Endodermal cell (in vitro differentiated cells): ENCODE measurements around the gene ZNF629. TPM values are rescaled to one million over a fixed set of nuclear protein-coding genes. Genes with fewer than 3 reads are reported as not detected.
A peak's percentile ranks its signal among the peaks of the same experiment; 100 is the strongest.

Experiments
- DNase-seq: peaks from one replicate; pipeline ENCODE4 v3.0.0-alpha.2; 2017
- H3K27ac ChIP-seq: 2 replicates; pipeline ENCODE4 v1.5.1; 2013; ENCODE audit warnings: mild to moderate bottlenecking, low read depth, low read length, moderate library complexity
- H3K27me3 ChIP-seq: 2 replicates; pipeline ENCODE4 v1.6.1; 2013; ENCODE audit warnings: mild to moderate bottlenecking, low read length, moderate library complexity; ENCODE audit not compliant: insufficient read depth, control insufficient read depth, poor library complexity, severe bottlenecking
- H3K36me3 ChIP-seq: 2 replicates; pipeline ENCODE4 v1.7.0; 2013; ENCODE audit warnings: mild to moderate bottlenecking, low read length, moderate library complexity; ENCODE audit not compliant: control insufficient read depth, insufficient read depth
- H3K4me1 ChIP-seq: one replicate; pipeline ENCODE4 v1.7.0; 2013; ENCODE audit warnings: low read length; ENCODE audit not compliant: control insufficient read depth, insufficient read depth
- H3K4me3 ChIP-seq: 2 replicates; pipeline ENCODE4 v1.5.1; 2013; ENCODE audit warnings: mild to moderate bottlenecking, low read length, moderate library complexity
- H3K9ac ChIP-seq: 2 replicates; pipeline ENCODE4 v1.6.1; 2013; ENCODE audit warnings: mild to moderate bottlenecking, low read length, moderate library complexity; ENCODE audit not compliant: poor library complexity, severe bottlenecking; ENCODE audit errors: extremely low read depth
- H3K9me3 ChIP-seq: 2 replicates; pipeline ENCODE4 v1.6.1; 2013; ENCODE audit warnings: mild to moderate bottlenecking, low read length, moderate library complexity; ENCODE audit not compliant: control insufficient read depth
- H3K27ac Mint-ChIP-seq: 2 replicates; pipeline ENCODE4 v1.8.0; 2020; ENCODE audit warnings: mixed read lengths
- H3K27me3 Mint-ChIP-seq: 2 replicates; pipeline ENCODE4 v1.8.0; 2021; ENCODE audit warnings: mild to moderate bottlenecking, mixed read lengths; ENCODE audit not compliant: insufficient read depth
- H3K36me3 Mint-ChIP-seq: 2 replicates; pipeline ENCODE4 v1.8.0; 2020; ENCODE audit warnings: low read depth, mixed read lengths
- H3K4me1 Mint-ChIP-seq: 2 replicates; pipeline ENCODE4 v1.8.0; 2020; ENCODE audit warnings: mixed read lengths
- H3K4me3 Mint-ChIP-seq: 2 replicates; pipeline ENCODE4 v1.8.0; 2020; ENCODE audit warnings: mild to moderate bottlenecking, moderate library complexity, mixed read lengths
- H3K9me3 Mint-ChIP-seq: 2 replicates; pipeline ENCODE4 v1.8.0; 2020; ENCODE audit warnings: mild to moderate bottlenecking, mixed read lengths
- CTCF ChIP-seq: fragments of 200-600 bp; sonication (generic); conservative IDR thresholded peaks from 2 replicates; pipeline ENCODE4 v1.5.0; 2021; ENCODE audit warnings: antibody characterized with exemption, mild to moderate bottlenecking
- WGBS, 2 experiments: methylation state at CpG; one replicate each; pipeline versions ENCODE4 v1.1.5 to v1.1.7; 2013; ENCODE audit warnings: missing lambda C conversion rate in 2 of 2, mixed read lengths in 1 of 2; ENCODE audit not compliant: insufficient coverage in 1 of 2, insufficient read length in 1 of 2; 5-methylcytosine and 5-hydroxymethylcytosine counted together
- total RNA-seq, 2 donors: library from RNA; stranded (reverse); fragmentation: NEBNext Ultra II Directional in 1 of 2; extraction: Animal tissue kit (Norgen Biotek cat#: 25700) in 1 of 2; gene quantifications; 2 replicates in 1 of 2; 3 replicates in 1 of 2; pipeline ENCODE4 v1.2.1, GENCODE V29; 2021

The ZNF629 gene
- total RNA-seq, 2 donors from 2014 or later = 31.8 to 33.3 TPM

GRCh38 chr16:30753596-30753995 lies 33.4 kb downstream of the ZNF629 start:
- TF ChIP-seq CTCF = no peak
- Histone ChIP-seq H3K9ac (no peak overlapping the region), H3K27me3 (no peaks in the 10 kb centered on the region), H3K4me1 (no peaks in the 10 kb centered on the region), H3K27ac (no peak overlapping the region), H3K4me3 (no peak overlapping the region), H3K9me3 (no peaks in the 10 kb centered on the region), H3K36me3 (peaks cover 82% of the 10 kb centered on the region)
- Mint-ChIP-seq H3K4me1 (peaks cover 5% of the 10 kb centered on the region), H3K9me3 (no peaks in the 10 kb centered on the region), H3K36me3 (peaks cover 55% of the 10 kb centered on the region), H3K27ac (no peak overlapping the region), H3K4me3 (no peak overlapping the region), H3K27me3 (no peaks in the 10 kb centered on the region)
- WGBS, 2 experiments = 96 to 98% methylated on average over 3 to 4 of the region's 4 CpGs
- no peak for DNase-seq

- no peak overlapping the region for H3K27ac Mint-ChIP-seq
- WGBS, 2 experiments = 92 to 96% methylated on average over 17 to 20 of the region's 20 CpGs
- H3K36me3 Mint-ChIP-seq = peaks cover 40% of the 10 kb centered on the region
- peak overlapping the region; percentile 86 for H3K4me3 Mint-ChIP-seq
- no peak for DNase-seq
- no peaks in the 10 kb centered on the region for H3K27me3 ChIP-seq
- H3K9me3 ChIP-seq = no peaks in the 10 kb centered on the region
- H3K27ac ChIP-seq = no peak overlapping the region
- H3K36me3 ChIP-seq = peaks cover 58% of the 10 kb centered on the region
- peaks cover 5% of the 10 kb centered on the region for H3K4me1 Mint-ChIP-seq
- no peak overlapping the region for H3K4me3 ChIP-seq
- no peaks in the 10 kb centered on the region for H3K4me1 ChIP-seq
- H3K9ac ChIP-seq = no peak overlapping the region
- H3K9me3 Mint-ChIP-seq = no peaks in the 10 kb centered on the region
- H3K27me3 Mint-ChIP-seq = no peaks in the 10 kb centered on the region
- no peak for TF ChIP-seq CTCF
Observed at GRCh38 chr16:30750876-30751465, 36.0 kb downstream of the ZNF629 start.

GRCh38 chr16:30750201-30750600 lies 36.8 kb downstream of the ZNF629 start:
- no peaks in the 10 kb centered on the region for H3K9me3 Mint-ChIP-seq
- peaks cover 5% of the 10 kb centered on the region for H3K4me1 Mint-ChIP-seq
- WGBS, 2 experiments = 92 to 97% methylated on average over 4 of the region's 4 CpGs
- no peak for TF ChIP-seq CTCF
- H3K27ac ChIP-seq = no peak overlapping the region
- H3K4me3 ChIP-seq = peak overlapping the region; percentile 75
- H3K9ac ChIP-seq = no peak overlapping the region
- H3K36me3 Mint-ChIP-seq = peaks cover 36% of the 10 kb centered on the region
- H3K27me3 Mint-ChIP-seq = no peaks in the 10 kb centered on the region
- DNase-seq = no peak
- H3K36me3 ChIP-seq = peaks cover 55% of the 10 kb centered on the region
- no peaks in the 10 kb centered on the region for H3K4me1 ChIP-seq
- H3K9me3 ChIP-seq = no peaks in the 10 kb centered on the region
- H3K4me3 Mint-ChIP-seq = peak overlapping the region; percentile 86
- peak overlapping the region; percentile 81 for H3K27ac Mint-ChIP-seq
- no peaks in the 10 kb centered on the region for H3K27me3 ChIP-seq
